NCI-H187 (cell line): ENCODE results near the gene MEIS2.
"Not testable (repeated sequence)": the region's sequence is repeated elsewhere in the genome, so short reads cannot be mapped to it uniquely, and the experiment has no call there.

Source experiments
- DNase-seq, 2 experiments: peaks; one replicate each; lab custom pipeline; 2025; lab: John Stamatoyannopoulos, UW

Gene MEIS2

DNA sequence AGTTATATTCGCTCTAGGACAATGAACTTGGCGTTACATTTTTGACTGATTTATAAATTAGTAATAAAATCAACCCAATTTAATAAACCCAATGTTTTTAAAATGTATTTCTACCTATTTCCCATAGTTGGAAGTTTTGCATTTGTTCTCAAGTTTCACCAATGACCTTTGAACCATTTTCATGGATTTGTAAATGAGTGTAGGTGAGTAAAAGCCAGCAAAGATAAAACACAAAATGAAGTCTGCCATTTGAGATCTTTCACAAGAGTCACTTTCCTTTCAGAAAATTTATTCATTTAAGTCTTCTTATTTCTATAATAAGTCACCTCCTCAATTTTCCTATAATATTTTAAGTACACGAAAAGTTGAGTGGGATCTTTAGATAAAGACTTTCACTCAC lies 92.1 kb downstream of the MEIS2 start:
- no peak for DNase-seq

DNA sequence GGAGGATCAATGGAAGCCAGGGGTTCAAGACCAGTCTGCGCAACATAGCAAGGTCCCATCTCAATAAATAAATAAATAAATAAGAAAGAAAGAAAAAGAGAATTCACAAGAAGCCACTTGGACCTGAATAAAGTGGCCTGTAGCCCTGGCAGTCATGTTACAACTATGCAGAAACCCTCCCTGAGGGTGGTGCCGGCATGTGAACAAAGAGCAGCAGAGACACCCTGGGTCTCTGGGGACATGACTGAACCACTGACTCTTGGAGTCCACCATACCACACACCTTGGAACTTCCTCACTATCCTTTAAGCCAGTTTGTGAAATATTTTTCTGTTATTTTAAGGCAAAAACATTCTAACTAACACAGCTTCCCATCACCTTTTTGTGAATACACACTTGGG lies 93.0 kb downstream of the MEIS2 start:
- no peak for DNase-seq

DNA sequence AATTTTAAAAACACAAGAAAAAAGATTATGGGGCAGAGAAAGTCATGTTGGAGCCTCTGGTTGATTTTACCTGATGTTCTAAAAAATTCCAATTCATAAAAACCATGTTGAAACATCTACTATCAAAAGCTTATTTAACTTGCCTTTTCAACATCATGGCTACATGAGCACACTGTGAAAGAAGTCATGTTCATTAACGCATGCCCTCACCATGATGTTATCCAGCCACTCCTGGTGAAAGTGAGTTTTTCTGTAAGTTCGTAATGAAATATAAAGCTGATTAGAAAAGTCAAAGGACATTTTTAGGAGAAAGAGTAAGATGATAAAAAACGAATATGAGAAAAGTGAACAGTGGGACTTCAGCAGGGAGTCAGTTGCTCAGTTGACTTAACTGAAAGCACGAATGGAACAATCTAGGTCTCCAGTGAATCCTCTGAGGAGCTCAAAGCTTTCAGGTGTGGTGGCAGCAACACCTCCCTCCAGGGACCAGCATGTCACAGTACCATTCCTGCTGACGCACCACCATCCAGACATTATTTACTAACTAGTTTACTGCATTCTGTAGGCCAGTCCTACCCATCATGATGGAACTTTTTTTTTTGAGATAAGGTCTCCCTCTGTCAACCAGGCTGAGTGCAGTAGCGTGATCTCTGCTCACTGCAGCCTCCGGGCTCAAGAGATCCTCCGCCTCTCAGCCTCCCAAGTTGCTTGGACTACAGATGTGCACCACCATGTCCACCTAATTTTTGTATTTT lies 95.2 kb downstream of the MEIS2 start:
- DNase-seq = no peak

DNA sequence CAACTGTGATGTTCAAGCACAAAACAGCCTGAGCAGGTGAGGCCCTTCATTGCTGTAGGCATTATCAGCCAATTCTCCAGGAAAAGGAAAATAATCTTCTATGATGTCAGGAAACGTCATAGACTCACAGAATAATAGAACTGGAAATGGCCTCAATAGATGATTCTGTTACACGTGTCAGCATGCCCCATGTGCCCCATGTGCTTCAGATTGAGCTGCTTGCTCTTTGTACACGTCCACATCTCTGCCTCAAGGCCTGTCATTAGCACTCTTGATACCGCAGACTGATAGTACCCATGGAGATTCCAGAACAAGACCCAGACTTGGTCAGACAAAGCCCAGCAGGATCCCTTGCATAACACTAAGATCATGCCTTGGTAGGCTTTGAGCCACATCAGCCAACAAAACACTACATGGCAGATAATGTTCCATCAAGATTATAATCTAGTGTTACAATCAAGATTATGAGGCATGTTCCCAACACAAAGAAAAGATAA lies 95.9 kb downstream of the MEIS2 start:
- no peak for DNase-seq

DNA sequence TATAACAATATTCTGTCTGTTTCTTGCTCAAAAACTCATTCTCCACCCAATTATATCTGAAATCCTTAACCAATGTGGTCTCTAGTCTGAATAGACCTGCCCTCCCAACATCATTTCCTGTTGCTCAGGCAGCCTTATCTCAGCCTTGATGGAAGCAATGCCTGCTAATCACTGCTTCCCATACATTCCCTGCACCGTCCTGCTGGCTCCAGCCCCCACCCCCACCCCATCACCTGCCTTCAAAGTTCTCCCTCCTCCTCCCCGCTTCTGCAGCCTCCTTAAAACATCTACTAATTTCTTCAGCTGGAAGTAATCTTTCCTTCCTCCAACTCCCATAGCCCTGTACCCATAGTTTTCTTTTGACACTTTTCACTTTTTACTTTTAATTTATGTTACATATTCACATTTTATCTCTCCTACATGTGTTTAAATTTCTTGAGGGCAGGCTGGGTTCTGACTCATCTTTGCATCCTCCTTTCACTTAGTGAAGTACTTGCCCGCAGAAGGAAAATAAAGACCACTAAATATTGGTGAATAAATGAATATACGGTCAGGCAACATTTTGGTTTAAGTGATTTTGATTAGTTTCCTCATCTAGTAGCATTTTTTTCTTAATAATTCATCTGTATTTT lies 98.2 kb downstream of the MEIS2 start:
- no peak for DNase-seq

DNA sequence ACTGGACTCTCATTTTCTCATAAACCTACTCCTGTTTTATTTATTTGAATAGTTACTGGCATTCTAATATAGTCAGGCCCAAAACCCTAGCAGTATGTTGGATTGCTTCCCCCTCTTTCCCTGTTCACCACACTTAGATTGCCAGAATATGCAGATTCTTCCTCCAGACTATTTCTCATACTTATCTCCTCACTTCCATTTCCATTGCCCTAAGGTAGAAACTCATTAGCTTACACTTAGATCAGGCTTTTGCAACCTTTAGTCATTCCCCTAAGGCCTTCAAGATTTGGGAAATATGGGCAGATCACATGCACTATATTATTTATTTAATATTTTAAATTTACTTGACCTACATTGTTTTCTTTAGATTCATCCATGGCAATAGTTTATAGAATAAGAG lies 98.9 kb downstream of the MEIS2 start:
- no peak for DNase-seq

DNA sequence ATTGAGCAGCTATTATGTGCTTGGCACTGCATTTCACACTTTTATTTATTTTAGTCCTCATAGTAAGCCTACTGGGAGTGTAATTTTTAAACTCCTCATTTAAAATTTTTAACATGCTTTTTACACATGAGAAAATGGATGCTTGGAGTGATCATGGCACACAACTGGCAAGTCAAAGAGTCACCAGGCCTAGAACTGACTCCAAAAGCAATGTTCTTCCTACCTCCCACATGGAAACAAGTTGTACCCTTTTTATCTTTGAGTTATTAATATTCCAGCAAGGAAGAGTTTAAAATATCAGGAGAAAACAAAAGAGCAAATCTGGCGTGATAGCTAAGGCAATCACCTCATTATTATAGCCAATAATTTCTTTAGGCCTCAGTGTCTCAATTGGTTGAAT lies 100.6 kb downstream of the MEIS2 start:
- no peak for DNase-seq

DNA sequence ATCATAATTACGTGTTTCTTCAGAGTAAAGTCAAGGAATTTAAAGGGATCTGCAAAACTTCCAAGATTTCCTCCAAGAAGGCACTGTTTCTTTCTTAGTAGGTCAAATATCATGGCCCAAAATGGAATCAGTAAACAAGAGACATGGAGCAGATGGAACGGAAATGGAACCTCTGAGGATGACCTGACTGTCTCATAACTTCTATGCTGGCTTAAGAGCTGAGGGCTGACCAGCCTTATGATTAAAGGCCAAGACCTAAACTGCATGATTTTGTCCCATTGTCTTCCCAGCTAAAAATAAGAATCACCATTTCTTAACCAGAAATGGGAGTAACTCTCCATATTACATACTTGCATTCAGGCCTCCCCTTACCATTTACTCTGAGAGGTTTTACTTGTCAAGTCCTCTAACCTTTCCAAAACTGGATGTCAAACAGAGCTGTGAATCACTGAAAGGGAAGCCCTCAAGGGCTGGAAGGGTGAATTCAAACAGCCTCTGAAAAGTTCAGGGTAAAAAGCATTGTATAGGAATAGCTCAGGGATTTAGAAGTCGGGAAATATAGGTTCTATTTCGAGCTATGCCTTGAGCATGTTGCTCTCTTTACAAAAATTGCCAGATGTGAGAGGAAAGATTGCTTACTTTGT lies 103.7 kb downstream of the MEIS2 start:
- no peak for DNase-seq

DNA sequence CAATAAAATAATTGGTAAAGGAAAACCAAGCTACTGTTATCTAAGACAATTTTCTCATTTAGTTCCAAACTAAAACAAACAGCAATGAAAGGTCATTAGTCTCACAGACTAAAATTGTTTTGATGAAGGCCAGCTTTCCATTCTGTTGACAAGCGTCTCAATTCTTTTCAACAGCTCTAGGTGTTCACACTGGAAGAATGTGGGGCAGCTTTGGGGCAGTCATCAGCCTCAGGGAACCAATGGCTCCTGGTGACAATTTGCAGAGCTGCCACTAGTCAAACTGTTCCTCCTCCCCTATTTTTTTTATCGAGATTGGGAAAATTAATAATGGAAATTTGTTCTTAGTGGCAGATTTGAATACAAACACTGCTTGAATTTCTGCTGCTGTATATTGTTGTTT lies 104.2 kb downstream of the MEIS2 start:
- no peak for DNase-seq

DNA sequence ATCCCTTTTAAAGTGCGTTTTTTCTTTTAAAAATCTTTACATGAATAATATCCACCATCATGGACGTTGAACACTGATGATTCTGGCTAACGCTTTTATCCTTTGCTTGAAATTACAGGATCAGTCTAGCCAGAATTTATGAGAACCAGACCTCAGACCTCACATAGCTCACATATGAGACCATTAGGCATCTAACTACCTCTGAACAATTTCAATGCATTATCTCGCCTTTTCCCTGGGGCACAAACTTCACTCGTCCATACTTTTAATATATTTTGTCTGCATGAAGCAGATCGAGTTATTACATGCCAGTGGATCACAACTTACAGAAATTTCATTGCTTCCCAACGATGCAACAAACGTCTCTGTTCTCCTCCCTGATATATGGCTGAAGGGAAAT lies 105.6 kb downstream of the MEIS2 start:
- no peak for DNase-seq

DNA sequence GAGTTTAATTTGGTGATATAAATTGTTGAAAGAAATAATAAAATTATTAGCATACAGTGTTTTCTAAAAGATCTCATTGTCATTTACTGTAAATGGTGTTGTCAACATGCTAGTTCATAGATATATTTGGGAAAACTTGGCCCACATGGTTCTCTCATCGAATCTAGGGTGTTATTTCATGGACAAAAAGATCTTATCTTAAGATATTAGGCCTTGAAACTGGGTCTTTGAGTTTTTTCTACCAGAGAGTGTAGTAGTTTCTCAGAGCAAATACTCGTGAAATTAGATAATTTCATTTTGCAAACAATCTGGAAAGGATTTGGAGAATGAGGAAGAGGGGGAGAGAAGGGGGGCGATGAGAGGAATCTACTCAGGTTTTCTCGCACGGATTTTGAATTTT lies 107.9 kb downstream of the MEIS2 start:
- DNase-seq = no peak

DNA sequence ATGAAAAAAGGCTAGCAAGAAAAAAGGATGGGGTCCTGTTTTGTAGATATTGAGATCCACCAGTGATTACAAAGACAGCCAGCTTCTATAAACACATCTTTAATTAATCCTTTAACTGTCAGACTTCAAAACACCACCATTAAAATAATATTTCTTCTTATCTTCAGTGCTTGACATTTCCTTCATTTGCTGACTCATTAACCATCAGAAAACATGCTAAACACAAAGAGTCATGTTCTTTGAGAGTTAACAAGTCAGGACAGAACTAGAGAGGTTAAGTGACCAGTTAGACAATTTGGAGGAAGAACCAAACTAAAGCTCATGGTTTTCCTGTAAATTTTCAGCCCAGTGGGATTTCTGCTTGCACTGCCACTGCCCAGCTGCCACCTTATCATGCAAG lies 111.4 kb downstream of the MEIS2 start:
- no peak for DNase-seq

DNA sequence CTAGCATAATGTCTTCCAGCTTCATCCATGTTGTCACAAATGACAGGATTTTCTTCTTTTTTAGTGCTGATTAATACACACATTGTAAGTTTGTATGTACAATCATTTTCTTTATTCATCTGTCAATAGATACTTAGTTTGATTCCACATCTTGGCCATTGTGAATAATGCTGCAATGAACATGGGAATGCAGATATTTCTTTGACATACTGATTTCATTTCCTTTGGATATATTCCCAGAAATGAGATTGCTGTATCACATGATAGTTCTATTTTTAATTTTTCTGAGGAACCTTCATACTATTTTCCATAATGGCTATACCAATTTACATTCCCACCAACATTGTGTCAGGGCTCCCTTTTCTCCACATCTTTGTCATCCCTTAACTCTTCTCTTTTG lies 117.9 kb downstream of the MEIS2 start:
- DNase-seq = no peak

DNA sequence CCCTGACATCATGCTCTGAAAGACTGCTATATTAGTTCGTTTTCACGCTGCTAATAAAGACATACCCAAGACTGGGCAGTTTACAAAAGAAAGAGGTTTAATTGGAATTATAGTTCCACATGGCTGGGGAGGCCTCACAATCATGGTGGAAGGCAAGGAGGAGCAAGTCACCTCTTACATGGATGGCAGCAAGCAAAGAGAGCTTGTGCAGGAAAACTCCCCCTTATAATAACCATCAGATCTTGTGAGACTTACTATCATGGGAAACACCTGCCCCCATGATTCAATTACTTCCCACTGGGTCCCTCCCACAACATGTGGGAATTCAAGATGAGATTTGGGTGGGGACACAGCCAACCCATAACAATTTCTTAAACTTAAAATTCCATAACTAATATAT lies 120.1 kb downstream of the MEIS2 start:
- DNase-seq = not testable (repeated sequence)

DNA sequence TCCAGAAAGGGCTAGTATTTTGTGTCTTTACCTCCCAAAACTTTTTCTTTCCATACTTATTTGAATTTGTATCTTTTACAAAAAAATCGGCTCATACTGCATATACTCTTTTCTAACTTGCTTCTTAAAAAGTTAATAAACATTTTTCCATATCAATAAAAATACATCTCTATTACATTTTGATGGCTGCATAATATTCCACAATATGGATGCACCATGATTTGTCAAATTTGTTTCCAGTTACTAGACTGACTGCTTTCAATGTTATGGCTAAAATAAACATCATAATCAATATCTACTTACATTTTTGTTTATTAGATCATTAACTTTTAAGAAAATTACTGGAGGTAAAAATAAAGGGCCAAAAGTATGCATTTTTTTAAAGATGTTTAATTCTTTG lies 121.7 kb downstream of the MEIS2 start:
- no peak for DNase-seq

DNA sequence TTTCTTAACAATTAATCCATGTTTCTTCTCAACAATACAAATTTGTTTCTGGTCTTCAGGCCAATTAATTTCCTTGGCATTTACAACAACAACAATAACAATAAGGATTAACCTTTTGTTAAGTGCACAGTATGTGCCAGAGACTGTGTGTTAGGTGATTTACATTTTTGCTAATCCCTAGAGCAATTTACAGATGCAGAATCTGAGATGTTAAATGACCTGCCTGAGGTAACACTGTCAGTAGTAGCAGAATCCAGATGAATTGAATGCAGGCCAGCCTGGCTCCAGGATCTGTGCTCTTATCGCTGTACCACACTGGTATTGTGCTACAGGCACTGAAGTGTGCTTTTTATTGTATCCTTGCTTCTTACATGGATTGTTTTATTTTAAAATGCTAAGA lies 122.2 kb downstream of the MEIS2 start:
- no peak for DNase-seq

DNA sequence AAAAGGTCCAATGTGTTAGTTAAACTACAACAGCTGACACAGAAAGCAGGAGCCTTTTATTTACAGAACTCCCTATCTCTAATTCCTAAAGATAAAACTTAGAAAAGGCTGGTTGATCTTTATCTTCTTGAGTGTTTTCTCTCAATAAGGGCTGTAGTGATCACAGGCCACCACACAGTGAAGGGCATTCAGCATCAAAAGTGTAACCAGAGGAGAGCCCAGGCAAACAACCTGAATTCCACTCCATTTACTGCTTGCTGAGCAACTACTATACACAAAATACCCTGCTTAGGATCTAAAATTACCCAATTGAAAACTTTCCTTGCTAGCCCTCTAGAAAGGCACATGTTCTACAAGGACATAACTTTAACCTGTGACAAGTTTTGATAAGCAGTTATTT lies 122.7 kb downstream of the MEIS2 start:
- no peak for DNase-seq

DNA sequence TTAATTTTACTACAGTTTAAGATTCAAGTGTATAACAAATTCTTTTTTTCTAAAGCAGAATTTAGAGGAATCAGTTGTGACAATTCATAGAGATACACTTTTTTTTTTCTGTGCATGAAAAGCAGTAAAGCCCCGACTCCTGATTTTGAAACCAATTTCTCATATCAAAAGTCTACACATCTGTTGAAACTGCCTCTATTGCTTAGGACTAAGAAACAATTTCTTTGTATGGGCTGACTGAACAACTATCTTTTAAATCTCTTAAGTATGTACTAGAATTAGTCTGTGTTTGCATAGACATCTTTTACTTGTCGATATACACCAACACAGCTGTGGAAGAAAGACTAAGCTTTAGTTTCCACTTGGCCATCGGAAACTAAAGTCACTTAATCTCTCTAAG lies 127.6 kb downstream of the MEIS2 start:
- DNase-seq = no peak

DNA sequence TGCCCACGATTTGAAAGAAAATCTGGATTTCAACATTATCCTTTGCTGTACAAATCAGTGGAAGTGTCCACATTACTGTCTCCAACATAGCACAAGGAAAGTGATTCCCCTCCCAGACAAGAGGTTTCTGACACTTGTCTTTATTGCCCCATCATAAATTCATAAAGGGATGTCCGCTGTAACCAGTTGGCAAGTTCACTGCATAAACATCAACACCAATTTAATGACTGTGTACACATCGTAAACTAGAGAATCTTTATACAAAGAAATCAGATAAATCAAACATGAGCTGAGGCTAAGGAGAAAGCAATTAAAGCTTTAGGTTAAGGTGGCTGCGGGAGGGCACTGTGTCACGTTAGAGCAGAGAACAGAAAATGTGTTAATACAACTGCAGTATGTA lies 129.8 kb downstream of the MEIS2 start:
- no peak for DNase-seq

DNA sequence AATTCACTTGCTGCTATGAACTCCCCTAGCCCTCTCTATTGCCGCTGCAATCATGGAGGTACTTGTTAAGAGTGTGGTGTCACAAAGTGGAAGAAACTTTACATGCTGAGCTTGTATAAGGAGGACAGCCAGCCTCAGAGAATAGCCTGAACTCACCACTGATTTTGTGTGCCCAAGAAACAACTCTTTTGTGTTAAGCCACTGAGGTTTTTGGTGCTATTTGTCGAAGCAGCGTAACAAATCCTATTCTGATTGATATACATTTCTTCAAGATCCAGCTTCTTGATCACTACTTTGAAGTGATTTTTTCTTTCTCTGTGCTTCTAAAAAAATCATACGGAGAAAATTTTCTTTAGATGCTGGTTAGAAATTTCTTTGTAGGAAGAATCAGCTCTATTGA lies 132.4 kb downstream of the MEIS2 start:
- no peak for DNase-seq

DNA sequence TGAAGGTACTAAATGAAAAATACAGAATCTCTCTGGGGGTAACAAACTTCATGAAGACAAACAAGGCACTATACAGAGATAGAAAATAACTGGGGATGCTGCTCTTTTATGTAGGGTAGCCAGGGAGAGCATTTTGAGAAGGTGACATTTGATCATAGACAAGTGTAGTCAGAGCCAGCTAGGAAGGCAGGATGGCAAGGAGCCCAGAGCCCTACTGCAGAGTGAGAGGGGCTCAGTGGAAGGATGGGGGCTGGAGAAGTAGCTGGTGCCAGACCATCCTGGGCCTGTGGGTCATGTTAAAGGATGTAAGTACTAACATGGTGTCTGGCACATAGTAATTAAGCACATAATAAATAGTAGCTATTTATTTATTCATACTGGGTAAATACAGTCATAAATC lies 133.6 kb downstream of the MEIS2 start:
- DNase-seq = no peak

DNA sequence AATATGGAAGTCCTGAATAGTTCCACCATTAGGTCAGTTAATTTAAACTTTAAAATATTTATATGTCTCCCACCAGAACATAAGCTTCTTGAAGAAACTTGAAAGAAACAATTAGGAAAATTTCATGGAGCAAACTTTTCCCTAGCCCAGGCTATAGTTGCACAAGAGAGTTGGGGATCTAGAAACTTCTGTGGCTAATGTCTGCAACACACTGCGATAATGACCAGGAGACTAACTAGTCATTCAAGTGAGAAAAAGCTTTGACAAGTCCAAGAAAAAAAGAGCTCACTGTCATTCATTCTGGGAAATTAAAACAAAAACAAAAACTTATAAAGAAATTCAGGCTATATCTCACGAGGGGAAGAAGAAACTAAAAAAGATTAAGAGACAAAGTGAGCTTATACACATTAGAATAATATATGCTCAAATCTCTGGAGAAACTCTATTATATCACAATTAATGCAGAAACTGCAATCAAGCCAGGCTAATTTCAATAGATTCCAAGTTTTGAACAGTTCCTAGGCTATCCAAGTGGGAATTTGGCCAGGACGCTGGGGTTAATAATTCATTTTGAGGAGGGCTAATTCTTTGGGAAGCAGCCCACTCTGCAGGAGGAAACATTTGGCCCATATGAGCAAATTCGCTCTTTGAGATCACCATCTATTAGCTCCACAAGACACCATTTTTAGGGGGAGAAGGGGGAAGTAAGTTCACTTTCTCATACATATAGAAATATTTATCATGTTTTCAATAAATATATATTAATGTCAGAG lies 134.6 kb downstream of the MEIS2 start:
- DNase-seq = no peak

DNA sequence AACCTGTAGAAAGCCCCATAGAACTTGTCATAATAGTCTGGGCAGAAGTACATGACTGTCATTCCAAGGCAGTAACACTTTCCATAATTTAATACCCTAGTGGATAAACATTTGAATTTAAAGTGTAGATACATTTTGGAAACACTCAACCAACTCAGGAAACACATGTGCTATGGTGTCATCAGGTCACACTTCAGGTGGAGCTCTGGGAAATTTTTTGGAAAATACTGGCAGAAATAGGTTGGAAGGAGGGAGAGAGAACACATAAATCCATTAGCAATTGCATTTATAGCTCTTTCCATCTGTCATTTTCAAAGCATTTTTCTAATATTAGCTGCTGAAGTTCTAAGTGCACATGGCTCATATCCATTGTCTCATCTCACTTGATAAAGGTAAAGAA lies 135.7 kb downstream of the MEIS2 start:
- no peak for DNase-seq
